Stimulated activated CD8-positive, alpha-beta memory T cell treated with anti-CD3 and anti-CD28 coated beads, Interleukin-4, amount 100 ng/mL, for 4 hours (primary cell): ENCODE data around the gene AMD1.

Experiments
- DNase-seq, 2 donors: peaks; one replicate each; pipeline ENCODE4 v3.0.0-alpha.2; 2020; ENCODE audit warnings: low read depth in 2 of 2, low spot score in 1 of 2

The AMD1 gene

GRCh38 chr6:110938171-110938570 lies 63.6 kb downstream of the AMD1 start:
- no peak for DNase-seq

GRCh38 chr6:110939429-110940200 lies 65.0 kb downstream of the AMD1 start:
- DNase-seq = no peak

GRCh38 chr6:110944681-110945151 lies 70.1 kb downstream of the AMD1 start:
- peak in 1 of 2 donors; percentile 4 for DNase-seq
